Naive B cell (primary cell): ENCODE measurements around the gene DYRK1A. TPM values are rescaled to one million over a fixed set of nuclear protein-coding genes. Genes with fewer than 3 reads are reported as not detected.

ENCODE experiments used
- polyA plus RNA-seq, 6 donors: library from polyadenylated mRNA; unstranded; fragments of 300-500 nt; fragmentation: Illumina TruSeq; gene quantifications; one replicate each; pipeline ENCODE4 v1.2.3, GENCODE V29; 2021; ENCODE audit warnings: low read depth in 6 of 6

Gene DYRK1A
- polyA plus RNA-seq, 6 donors from 2014 or later = 5.9 to 14.3 (median 10.2) TPM

Other genes starting within 250 kb of the DYRK1A start
- 10 to 100 TPM; 46.1 to 64.6 (median 61.0) TPM for gene VPS26C, start 99.4 kb upstream of the DYRK1A start, polyA plus RNA-seq